HG03457 (cell line): ENCODE data around the gene F10.
"Not testable (repeated sequence)": the region's sequence is repeated elsewhere in the genome, so short reads cannot be mapped to it uniquely, and the experiment has no call there.

ENCODE experiments used
- ATAC-seq: cut with Tn5 transposase; IDR thresholded peaks from one replicate; pipeline ENCODE4 v1.9.1; 2021; ENCODE audit warnings: moderate number of reproducible peaks; ENCODE audit not compliant: unreplicated experiment

Gene F10

DNA sequence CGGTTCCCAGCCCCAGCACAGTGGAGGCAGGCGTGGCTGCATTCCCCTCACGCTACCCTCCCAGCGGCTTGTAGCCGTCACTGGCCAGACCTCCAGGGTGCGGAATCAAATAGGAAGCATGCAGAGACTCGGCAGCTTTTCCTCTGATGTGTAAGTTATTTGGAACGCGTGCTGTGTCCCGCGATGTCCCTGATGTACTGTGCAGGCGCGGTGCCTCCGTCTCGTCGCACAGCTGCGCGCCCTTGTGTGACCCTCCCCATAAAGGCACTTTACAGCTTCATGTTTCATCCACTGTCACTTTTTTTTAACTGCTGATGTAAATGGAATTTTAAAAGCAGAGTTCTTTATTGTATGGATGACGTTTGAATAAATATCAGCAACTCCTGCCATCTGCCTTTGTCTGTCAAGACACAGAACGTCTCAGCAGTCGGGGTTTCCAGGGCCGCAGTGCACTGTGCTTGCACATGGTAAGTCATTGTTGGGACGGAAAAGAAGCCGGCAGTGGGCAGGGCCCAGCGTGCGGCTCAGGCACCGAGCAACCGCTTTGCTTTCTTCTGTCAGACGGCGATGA is 24.4 kb upstream of the F10 start:
- ATAC-seq: no peak

DNA sequence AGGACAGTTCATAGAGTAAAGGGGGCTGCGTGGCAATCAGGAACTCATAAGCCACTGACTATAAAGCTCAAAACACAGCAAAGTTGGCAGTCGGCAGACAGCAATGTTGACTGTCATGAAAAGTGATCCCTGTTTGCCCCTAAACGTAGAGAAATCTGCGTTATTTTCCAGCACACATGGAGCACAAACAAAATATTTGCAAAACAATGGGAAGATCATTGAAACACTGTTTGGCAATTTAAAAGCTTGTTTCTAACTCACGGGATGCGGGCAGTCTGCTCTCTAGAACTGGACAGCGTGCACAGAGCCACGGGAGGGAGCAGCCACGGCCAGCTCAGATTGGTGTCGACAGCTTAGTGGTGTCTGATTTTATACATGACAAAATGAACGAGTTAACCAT is 23.5 kb upstream of the F10 start:
- no peak for ATAC-seq

DNA sequence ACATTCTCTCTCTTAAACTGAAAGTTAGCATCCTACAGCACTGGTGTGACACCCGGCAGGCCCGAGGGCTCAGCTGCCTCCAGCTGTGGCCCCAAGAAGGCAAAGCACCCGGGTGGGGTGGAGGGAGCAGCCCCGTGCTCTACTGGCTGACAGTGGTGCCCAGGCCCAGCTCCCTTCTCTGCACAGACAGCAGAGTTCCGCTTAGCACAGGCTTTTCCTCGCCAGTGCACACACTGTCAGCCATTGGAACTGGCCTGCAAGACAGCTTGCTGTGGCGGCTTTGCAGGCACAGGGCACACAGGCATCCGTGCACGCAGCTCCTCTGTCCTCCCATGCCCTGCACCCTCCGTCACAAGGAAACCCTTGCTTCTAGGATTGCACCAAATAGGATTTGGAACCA is 20.3 kb upstream of the F10 start:
- ATAC-seq: not testable (repeated sequence)

DNA sequence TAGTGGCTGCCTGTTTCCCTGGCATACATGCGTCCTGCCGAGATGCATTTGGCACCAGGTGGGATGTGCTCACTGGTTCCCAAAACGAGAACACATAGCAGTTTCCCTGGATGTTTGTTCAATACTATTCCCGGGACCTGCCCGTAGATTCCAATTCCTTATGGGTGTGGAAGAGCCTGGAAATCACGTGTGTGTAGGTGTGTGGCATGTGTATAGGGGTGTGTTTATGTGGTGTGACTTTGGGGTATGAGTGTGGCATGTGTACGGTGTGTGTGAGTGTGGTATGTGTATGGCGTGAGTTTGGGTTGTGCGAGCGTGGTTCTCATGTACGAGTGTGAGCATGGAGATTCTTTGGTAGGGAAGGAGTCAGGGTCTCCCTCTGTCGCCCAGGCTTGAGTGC is 19.9 kb upstream of the F10 start:
- ATAC-seq: no peak

DNA sequence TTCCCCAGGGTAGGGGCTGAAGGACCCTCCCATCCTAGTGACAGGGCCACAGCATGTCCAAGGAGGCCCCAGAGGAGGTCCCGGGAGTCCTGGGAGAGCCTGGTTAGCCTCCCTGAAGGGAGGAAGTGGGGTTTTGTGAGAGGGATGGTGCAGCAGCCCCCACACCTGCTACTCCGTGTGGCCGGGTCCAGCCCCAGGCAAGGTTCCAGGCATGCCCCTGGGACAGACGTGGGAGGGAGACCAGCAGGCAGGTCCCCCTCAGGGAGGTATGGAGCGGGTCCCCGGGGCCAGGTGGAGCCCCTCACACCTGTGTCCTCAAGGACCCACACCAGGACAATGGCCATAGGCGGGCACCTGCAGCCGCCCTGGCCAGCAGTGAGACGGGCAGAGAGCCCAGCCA is 19.0 kb upstream of the F10 start:
- no peak for ATAC-seq

DNA sequence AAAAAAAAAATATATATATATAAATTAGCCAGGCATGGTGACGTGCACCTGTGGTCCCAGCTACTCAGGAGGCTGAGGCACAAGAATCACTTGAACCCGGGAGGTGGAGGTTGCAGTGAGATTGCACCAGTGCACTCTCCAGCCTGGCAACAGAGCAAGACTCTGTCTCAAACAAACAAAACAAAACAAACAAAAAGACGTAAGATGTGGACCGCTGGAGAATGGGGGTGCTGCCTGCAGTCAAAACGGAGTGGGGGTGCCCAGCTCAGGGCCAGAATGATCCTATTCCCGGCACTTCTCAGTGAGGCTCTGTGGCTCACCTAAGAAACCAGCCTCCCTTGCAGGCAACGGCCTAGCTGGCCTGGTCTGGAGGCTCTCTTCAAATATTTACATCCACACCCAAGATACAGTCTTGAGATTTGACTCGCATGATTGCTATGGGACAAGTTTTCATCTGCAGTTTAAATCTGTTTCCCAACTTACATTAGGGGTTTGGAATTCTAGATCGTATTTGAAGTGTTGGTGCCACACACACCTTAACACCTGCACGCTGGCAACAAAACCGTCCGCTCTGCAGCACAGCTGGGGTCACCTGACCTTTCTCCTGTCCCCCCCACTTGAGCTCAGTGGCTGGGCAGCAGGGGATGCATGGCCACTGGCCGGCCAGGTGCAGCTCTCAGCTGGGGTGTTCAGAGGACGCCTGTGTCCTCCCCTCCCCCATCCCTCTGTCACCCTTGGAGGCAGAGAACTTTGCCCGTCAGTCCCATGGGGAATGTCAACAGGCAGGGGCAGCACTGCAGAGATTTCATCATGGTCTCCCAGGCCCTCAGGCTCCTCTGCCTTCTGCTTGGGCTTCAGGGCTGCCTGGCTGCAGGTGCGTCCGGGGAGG is 17.3 kb upstream of the F10 start, which contains the start of gene F7:
Gene F7 (plus strand): TSS at position 760 of the 889 bp plus-strand sequence. CDS start 51 bp downstream, at position 811.
- no peak for ATAC-seq

DNA sequence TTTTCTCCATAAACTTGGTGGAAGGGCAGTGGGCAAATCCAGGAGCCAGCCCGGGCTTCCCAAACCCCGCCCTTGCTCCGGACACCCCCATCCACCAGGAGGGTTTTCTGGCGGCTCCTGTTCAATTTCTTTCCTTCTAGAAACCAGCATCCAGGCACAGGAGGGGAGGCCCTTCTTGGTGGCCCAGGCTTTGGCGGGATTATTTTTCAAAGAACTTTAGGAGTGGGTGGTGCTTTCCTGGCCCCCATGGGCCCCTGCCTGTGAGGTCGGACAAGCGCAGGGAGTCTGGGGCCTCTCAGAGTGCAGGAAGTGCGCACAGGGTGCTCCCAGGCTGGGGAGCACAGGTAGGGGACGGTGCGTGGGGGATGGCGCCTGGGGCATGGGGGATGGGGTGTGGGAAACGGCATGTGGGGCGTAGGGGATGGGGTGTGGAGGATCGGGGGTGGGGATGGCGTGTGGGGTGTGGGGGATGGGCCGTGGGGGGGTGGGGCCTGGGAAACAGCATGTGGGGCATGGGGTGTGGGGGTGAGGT is 16.6 kb upstream of the F10 start:
- ATAC-seq: no peak

DNA sequence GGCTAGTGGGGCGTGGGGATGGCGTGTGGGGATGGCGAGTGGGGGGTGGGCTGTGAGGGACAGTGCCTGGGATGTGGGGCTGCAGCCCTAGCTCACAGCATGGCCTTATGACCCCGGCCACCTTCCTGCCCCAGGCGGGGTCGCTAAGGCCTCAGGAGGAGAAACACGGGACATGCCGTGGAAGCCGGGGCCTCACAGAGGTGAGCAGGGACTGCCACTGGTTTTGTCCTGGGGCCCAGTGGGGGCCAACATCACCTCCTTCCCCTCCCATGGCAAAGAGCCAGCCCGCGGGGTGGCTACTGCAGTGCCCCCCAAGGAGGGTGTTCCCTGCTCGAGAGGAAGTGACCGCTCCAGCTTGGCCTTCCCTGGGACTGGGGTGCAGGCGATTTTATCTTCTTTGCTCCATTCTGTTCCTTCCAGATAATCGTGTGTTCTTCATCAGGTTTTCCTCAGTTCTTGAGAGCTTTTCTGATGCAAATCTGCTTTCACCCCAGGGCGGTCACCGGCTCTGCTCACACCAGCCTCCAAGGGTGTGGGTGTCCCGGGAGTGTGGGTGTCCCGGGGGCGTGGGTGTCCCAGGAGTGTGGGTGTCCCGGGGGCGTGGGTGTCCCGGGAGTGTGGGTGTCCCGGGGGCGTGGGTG is 15.8 kb upstream of the F10 start:
- no peak for ATAC-seq

DNA sequence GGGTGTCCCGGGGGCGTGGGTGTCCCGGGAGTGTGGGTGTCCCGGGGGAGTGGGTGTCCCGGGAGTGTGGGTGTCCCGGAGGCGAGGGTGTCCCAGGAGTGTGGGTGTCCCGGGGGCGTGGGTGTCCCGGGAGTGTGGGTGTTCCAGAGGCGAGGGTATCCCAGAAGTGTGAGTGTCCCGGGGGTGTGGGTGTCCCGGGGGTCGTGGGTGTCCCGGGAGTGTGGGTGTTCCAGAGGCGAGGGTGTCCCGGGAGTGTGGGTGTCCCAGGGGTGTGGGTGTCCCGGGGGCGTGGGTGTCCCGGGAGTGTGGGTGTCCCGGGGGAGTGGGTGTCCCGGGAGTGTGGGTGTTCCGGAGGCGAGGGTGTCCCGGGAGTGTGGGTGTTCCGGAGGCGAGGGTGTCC is 14.1 kb upstream of the F10 start:
- ATAC-seq: not testable (repeated sequence)

DNA sequence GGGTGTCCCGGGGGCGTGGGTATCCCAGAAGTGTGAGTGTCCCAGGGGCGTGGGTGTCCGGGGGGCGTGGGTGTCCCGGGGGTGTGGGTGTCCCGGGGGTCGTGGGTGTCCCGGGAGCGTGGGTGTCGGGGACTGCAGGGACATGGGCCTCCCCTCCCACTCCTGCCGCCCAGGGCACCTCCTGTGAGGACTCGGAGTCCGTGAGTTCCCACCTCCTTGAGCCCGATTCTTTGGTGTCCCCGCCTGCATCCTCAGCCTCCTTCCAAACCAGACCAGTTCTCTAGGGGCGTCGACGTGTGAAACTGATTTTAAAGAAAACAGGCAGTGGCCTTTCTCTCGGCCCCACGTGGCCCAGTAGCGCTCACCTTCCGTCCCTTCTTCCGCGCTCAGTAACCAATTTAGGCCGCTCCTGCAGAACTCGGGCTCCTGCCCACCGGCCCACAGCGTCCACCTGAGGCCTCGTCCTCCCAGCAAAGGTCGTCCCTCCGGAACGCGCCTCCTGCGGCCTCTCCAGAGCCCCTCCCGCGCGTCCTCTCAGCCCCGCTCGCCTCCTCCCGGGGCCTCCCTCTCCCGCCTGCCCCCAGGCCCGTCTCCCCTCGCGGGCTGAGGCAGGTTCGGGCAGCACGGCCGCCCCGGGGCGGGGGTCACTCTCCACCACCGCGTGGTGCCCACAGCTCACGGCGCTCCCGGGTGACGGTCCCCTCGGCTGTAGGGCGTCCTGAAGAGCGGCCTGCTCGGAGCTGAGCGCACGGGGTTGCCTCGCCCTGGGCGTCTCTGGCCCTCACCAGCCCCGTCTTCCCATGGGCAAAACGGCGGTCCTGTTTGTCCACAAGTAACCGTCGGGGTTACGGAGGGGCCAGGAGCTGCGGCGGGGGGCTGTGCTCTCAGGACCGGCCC is 13.2 kb upstream of the F10 start:
- no peak for ATAC-seq

DNA sequence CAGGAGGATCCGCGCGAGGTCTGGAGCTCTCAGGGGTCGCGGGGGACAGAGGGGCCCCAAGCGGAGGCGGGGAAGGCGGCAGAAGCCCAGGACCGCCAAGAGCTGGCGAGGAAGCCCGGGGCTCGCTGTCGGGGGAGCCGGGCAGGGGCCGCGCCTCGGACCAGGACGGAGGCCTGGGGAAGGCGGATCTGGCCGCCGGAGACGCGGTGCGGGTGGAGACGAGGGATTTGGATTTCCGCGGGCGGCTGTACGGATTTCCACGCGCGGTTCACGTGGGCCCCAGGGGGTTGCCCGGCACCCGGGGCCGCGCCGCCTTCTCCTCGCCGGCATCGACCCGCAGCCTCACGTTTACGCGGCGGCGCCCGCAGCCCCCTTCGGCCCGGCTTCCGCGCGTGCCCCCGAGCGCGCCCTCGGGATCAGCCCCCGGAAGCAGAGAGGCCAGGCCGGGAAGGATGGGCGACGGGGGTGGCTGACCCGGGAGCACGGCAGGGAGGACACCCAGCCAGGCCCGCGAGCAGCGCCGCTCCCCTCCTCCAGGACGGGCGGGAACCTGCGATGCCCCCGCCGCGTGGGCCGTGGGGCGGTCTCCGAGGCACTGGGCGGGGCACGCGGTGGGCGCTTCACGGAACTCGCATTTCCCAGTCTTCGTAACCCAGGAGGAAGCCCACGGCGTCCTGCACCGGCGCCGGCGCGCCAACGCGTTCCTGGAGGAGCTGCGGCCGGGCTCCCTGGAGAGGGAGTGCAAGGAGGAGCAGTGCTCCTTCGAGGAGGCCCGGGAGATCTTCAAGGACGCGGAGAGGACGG is 12.3 kb upstream of the F10 start:
- no peak for ATAC-seq

DNA sequence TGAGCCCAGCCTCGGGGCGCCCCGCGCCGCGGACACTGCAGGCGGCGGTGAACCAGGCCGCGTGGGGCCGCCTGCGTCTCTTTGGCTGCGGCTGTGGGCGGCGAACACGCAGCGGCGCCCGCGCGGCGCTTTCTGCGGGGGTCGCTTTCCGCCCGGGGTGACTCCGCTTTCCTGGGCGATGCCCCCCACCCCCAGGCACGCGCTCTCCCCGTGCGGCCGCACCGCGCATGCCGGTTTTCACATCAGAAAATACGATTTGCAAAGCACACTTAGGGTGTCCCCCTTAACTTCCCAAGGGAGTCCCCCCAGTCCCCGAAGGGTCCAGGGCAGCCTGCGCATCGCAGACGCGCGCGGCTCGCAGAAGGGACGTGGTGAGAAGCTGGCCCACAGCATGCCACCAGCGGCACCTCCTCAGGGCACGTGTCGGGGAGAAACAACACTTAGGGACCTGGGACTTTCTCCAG is 11.7 kb upstream of the F10 start:
- ATAC-seq: no peak

DNA sequence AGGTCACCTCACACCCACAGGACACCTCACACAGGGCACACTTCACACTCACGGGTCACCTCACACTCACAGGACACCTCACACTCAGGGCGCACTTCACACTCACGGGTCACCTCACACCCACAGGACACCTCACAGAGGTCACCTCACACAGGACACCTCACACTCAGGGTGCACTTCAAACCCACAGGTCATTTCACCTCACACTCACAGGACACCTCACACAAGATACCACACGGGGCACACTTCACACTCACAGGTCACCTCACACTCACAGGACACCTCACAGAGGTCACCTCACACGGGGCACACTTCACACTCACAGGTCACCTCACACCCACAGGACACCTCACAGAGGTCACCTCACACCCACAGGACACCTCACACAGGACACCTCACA is 10.8 kb upstream of the F10 start:
- ATAC-seq: not testable (repeated sequence)

DNA sequence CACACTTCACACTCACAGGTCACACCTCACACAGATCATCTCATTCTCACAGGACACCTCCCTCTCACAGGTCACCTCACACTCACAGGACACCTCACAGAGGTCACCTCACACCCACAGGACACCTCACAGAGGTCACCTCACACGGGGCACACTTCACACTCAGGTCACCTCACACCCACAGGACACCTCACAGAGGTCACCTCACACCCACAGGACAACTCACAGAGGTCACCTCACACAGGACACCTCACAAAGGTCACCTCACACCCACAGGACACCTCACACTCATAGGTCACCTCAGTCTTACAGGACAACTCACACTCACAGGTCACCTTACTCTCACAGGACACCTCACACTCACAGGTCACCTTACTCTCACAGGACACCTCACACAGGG is 10.1 kb upstream of the F10 start:
- ATAC-seq: not testable (repeated sequence)

DNA sequence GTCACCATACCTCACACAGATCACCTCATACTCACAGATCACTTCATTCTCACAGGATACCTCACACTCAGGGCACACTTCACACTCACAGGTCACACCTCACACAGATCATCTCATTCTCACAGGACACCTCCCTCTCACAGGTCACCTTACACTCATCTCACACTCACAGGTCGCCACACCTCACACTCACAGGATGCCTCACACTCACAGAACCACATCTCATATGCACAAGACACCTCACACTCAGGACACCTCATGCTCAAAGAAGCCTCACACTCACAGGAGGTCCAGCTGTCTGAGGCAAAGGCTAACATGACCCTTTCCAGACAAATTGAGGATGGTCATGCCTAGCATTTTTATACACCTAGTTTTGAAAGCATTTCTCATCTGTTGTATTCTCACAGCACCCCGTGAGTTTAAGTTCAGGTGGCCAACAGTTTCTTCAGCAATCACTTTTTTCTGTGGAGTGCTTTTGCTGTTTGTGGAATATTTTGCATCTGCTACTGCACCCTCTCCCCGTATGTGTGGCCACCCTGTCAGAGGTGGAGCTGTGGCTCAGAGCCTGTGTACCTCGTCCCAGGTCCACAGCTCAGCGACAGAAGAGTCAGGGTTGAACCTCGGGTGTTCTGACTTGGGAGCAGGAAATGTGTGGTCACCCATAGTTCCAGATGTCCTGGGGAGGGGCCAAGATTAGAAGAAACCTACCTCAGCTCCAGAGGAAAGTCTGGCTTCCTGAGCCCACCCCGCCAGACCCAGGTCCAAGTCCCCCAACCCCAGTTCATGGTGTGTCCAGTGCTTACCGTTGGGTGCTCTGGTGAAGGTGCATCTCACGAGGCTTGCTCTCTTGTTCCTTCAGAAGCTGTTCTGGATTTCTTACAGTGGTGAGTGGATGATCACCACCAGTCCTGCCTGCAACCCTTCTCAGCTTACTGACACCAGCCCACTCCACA is 9.4 kb upstream of the F10 start:
- ATAC-seq: no peak

DNA sequence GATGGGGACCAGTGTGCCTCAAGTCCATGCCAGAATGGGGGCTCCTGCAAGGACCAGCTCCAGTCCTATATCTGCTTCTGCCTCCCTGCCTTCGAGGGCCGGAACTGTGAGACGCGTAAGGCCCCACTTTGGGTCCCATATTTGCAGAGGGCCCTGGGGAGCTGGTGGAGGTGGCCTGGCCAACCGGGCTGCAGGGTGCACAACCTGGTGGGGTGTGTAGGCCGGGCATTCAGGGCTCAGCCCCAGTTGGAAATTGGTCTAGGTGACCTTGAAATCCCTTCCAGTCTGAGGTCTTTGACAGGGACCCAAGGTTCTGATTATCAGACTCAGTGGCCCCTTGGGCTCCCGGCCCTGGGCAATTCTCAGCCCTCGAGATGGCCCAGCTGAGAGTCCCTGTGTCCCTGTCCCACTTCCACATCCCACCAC is 8.7 kb upstream of the F10 start:
- ATAC-seq: no peak

DNA sequence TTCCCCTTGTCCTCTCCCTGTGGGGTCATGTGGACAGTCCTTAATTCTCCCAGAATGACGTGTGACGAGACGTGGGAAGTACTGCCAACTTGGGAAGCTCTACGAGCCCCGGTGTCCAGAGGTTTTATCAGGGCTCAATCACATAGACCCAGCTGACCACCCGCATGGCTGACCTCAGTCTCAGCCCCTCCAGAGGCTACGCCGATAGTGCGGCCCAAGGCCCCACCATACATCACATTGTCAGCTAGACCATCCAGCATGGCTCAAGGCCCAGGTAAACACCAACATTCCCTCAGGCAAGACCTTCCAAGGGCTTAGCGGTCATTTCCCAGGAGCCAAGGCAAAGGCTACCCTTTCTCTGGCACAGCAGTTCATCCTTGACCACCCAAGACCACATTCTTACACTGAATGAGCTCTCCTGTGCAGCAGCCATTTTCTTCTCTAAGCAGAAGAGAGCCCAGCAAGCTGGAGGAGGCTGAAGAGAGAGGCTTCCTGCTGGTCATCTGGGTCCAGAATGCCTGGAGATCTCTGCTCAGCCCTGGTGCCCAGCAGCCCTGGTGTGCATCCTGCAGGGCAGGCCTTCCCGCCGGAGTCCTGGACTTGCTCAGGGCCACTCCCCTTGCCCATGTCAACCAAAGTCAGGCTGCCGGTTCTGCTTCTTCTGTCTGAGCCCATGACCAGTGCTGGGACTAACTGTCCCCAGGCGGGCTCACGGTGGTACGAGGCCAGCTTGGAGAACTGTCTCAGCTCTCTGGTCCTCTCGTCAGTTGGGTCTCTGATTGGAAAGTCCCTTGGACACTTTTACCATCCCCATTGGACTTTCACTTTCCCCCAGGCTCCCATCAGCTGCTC is 7.9 kb upstream of the F10 start:
- no peak for ATAC-seq
